ENCODE results near the gene AMER1.
"Not testable (repeated sequence)": the region's sequence is repeated elsewhere in the genome, so short reads cannot be mapped to it uniquely, and the experiment has no call there.

AMER1 gene

DNA sequence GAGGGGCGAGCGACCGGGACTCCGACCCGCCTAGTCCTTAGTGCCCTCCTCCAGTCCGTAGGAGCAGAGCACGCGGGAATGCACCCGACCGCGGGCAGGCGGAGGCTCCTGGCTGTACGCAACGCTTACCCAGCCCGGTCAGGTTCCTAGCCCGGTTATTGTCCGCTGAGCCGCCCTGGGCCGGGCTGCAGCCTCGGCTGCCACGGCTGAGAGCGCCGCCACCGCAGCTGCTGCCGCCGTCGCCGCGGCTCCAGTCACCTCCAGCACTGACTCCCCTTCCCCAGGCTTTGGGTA is at the start of gene AMER1:
AMER1 (minus strand) TSS at position 268 of the 294 bp plus-strand sequence. CDS start 12,422 bp downstream, outside the sequence.
- no peak for DNase-seq (ENCODE audit: low spot score)
- TF ChIP-seq, protein P1, sequence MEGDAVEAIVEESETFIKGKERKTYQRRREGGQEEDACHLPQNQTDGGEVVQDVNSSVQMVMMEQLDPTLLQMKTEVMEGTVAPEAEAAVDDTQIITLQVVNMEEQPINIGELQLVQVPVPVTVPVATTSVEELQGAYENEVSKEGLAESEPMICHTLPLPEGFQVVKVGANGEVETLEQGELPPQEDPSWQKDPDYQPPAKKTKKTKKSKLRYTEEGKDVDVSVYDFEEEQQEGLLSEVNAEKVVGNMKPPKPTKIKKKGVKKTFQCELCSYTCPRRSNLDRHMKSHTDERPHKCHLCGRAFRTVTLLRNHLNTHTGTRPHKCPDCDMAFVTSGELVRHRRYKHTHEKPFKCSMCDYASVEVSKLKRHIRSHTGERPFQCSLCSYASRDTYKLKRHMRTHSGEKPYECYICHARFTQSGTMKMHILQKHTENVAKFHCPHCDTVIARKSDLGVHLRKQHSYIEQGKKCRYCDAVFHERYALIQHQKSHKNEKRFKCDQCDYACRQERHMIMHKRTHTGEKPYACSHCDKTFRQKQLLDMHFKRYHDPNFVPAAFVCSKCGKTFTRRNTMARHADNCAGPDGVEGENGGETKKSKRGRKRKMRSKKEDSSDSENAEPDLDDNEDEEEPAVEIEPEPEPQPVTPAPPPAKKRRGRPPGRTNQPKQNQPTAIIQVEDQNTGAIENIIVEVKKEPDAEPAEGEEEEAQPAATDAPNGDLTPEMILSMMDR (IDR thresholded peaks at IDR 0.05; ENCODE audit: extremely low read depth, insufficient read depth, missing control alignments) = no peak
- in situ Hi-C loops (cut with MboI; ENCODE audit: low pct_unique_long_range_greater_than_20kb, low sequenced_read_pairs, unreplicated experiment) = loop anchor here (25.0 kb wide), 1 partner anchor 93 kb away; no protein-coding TSS in a partner anchor

DNA sequence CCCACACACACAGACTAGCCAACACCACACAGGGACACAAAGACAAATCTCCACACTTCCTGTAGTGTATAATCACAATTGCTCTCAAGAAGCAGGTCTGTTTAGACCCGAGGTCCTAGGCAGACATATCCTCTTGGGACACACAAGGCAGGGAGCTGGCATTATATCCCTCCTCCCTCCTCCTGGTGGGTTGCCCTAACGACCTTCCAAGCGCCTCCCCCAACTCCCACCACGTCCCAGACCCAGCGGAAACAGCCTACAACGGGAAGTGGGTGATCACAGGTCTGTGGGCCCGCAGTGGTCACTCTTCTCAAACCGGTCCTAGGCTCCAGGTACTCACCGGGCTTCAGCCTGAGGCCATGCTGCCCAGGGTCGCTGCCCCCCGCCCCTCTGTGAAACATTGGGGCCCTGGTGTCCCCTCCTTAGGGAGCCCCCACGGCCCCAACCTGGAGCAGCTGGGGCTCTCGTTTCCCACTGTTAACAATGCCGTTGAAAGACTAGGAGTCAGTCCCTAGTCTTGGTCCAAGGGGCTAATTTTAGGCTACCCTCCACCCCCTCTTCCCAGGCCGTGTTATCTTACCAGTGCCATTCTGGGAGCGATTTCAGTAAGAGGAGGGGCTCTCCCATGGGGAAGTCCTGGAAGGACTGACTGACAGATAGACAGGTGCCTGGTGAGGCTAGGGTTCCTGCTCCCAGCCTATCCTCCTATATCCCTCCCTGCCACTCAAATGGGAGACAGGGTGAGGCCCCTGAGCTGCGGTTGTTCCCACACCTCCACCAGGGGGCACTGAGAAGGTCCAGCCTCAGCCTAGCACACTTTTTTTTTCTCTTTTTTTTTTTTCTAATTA is 24.8 kb upstream of the AMER1 start, which contains the start of gene ASB12:
ASB12 (minus strand) TSS at position 485 of the 848 bp plus-strand sequence. CDS start 4,957 bp downstream, outside the sequence.
- TF ChIP-seq, protein P1 (IDR thresholded peaks at IDR 0.05; ENCODE audit: extremely low read depth, insufficient read depth, missing control alignments) = no peak
- in situ Hi-C loops (cut with MboI; ENCODE audit: low pct_unique_long_range_greater_than_20kb, low sequenced_read_pairs, unreplicated experiment) = no loop called here
- DNase-seq (ENCODE audit: low spot score) = no peak

DNA sequence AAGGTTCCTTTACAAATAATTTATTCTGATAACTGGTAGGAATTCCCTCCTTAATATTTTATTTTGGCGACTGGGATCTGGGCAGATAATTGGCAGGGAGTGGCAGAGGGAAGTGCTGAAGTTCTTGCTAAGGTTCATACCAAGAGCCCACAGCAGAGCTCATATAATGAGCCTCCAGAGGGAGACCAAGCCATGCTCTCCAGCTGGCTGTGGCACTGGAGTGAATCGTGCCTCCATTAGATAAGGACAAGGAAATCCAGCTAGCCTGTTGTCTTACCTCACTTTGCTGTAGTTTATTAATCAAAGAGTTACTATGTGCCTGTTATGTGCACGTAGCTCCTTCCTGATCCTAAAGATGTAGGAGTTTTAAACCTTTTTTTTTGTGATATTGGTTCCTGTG is 23.6 kb upstream of the AMER1 start:
- DNase-seq (ENCODE audit: low spot score) = no peak
- TF ChIP-seq, protein P1 (IDR thresholded peaks at IDR 0.05; ENCODE audit: extremely low read depth, insufficient read depth, missing control alignments) = no peak
- in situ Hi-C loops (cut with MboI; ENCODE audit: low pct_unique_long_range_greater_than_20kb, low sequenced_read_pairs, unreplicated experiment) = no loop called here

DNA sequence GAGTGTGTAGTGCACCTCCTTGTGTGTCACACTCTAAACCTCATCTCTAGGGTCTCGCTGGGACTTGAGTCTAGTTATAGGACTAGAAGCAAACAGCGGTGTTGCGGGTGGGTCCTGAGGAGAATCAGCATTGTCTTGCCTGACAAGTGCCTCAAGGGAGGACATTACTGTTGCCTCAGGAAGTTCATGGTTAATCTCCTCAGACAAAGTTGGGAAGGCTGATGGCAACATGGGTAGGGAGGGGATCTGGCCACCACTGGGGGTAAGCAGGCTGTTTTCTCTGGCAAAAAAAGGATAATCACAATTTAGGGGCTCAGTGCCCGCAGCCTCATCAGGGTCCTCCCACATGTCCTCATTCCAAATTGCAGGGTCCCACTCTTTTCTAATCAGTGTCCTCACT is 12.5 kb upstream of the AMER1 start:
- no peak for DNase-seq (ENCODE audit: low spot score)
- TF ChIP-seq, protein P1 (IDR thresholded peaks at IDR 0.05; ENCODE audit: extremely low read depth, insufficient read depth, missing control alignments) = no peak
- in situ Hi-C loops (cut with MboI; ENCODE audit: low pct_unique_long_range_greater_than_20kb, low sequenced_read_pairs, unreplicated experiment) = loop anchor here (25.0 kb wide), 1 partner anchor 106 kb away; no protein-coding TSS in a partner anchor

DNA sequence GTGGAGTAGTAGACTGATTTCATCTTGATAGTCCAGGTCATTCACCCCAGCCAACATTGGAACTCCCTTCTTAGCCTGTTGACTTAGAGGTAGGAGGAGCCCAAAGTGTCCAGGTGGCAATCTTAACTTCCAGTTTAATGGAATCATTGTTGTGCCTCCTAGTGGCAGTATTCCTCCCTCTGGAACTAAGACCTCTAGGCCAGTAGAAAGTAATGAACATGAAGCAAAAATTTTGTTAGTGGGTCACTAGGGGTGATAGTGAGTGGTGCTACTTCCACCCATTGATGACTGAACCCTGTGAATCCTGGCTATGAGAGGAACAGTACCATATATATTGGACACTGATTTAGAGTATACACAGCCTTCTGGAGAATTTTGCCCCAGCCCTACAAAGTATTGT is 8.5 kb upstream of the AMER1 start:
- DNase-seq (ENCODE audit: low spot score) = not testable (repeated sequence)
- in situ Hi-C loops (cut with MboI; ENCODE audit: low pct_unique_long_range_greater_than_20kb, low sequenced_read_pairs, unreplicated experiment) = loop anchor here (25.0 kb wide), 1 partner anchor 102 kb away; no protein-coding TSS in a partner anchor

DNA sequence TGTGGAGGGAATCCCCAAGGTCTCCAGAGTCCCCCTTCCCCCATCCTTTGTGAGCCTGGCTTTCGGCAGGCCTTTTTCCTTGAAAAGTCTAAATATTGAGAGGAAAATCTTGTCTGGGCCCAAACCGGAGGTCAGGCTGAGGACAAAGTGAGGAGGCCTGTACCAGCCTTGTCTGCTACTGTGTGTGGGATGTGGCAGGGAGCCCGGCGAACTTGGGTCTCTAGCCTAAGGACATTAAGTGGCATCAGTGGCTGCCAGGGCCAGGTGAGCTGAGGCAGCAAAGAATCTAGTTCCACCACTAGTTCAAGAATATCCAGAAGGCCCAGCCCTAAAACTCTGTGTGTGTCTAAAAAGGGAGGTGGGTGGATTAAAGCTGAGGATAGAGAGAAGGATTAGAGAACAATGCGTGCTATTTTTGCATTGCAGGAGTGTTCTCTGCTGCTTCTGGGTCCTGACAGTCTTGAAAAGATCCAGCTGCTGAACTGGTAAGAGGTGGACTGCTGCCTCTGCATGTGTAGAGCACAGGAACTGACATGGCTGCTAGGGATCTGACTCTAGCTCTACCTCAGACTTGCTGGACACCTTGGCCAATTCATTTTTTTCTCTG is 1.2 kb upstream of the AMER1 start:
- in situ Hi-C loops (cut with MboI; ENCODE audit: low pct_unique_long_range_greater_than_20kb, low sequenced_read_pairs, unreplicated experiment) = loop anchor here (25.0 kb wide), 1 partner anchor 94 kb away; no protein-coding TSS in a partner anchor
- TF ChIP-seq, protein P1 (IDR thresholded peaks at IDR 0.05; ENCODE audit: extremely low read depth, insufficient read depth, missing control alignments) = no peak
- no peak for DNase-seq (ENCODE audit: low spot score)
